HCEC 1CT (cell line): ENCODE results near the gene ABLIM2.

Experiments
- DNase-seq: peaks from one replicate; pipeline ENCODE4 v3.0.0-alpha.2; 2017

Gene ABLIM2

DNA sequence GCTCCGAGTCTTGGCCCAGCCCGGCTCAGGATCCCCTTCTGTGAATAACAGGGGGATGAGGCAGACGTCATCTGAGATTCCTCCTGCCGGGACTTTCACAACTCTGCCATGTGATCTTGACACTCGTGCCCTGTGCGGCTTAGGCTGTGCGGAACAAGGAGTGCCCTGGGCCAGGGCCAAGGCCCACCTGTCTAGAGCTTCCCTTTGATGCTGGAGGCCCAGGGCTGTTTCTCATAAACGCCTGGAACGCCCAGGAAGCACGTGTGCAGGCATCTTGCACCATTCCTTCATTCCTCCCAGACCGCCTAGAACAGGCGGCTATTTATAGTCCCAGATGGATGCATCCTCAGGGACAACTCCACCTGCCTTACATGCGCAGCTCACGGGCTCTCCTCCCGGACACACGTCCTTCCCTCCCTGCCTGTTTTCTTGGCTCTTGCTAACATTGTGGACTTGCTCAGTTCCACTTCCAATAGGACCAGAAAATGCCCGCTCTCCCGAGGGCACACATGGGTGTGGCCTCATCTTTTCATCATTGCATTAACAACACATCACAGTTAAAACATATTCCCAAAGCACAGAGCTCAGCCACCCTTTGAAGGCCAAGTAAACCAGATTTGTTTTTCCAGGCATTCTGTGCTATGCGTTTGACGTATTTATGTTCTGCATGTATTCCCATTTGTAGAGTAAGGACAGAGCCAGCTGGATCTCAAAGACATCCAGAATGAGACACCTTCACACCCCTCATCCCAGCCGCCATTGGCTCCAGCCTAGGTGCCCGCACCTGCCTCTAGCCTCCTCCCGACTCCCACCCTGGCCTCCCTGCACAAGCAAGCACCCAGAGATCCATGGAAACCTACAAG is 57.2 kb downstream of the ABLIM2 start:
- no peak for DNase-seq

DNA sequence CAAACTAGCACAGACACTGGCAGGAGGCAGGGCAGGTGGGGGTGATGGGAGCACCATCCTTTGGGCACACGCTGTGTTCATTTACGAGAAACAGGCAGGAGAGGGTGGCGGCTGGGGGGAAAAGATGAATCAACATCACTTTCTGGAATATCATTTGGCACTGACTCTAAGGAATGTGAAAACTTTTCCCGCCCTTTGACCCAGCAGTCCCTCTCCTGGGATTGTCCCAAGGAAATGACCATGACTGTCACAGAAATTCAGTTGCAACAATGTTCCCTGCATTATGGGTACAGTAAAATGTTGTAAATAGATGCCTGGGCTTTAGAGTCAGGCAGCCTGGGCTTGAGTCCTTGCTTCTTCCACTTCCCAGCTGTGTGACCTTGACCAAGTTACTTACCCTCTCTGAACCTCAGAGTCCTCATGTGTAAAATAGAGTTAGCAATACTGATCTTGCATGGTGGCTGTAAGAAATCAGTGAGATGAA is 58.6 kb downstream of the ABLIM2 start:
- DNase-seq = no peak

- no peak for DNase-seq
Observed at GRCh38 chr4:8098506-8098905, 60.1 kb downstream of the ABLIM2 start.

- DNase-seq = no peak
Observed at GRCh38 chr4:8097721-8098345, 60.8 kb downstream of the ABLIM2 start.

GRCh38 chr4:8097141-8097541 is 61.5 kb downstream of the ABLIM2 start:
- no peak for DNase-seq

GRCh38 chr4:8096690-8097061 is 61.9 kb downstream of the ABLIM2 start:
- no peak for DNase-seq

GRCh38 chr4:8095956-8096689 is 62.5 kb downstream of the ABLIM2 start:
- DNase-seq = no peak

DNA sequence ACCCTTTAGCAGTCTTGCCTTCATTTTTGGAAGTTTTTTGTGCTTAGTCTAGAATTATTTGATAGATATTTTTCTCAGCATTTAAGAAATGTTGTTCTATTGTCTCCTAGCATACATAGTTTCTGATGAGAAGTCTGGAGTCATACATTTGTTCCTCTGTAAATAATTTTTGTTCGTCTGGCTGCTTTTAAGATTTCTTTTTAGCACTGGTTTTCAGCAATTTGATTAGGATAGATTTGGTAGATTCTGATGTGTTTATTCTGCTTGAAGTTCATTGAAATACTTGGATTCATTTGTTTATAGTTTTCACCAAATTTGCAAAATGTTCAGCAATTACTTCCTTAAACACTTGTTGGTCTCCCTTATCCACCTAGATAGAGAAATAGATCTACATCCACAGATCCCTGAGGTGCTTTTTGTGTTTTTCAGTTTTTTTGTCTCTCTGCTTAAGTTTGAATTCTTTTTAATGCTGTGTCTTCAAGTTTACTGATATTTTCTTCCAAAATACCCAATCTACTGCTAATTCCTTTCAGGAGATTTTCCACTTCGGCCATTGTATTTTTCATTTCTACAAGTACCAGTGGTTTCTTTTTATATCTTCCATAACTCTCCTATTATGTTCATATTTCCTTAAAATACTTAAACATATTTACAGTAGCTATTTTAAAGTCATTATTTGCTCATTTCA is 64.9 kb downstream of the ABLIM2 start:
- DNase-seq = no peak

DNA sequence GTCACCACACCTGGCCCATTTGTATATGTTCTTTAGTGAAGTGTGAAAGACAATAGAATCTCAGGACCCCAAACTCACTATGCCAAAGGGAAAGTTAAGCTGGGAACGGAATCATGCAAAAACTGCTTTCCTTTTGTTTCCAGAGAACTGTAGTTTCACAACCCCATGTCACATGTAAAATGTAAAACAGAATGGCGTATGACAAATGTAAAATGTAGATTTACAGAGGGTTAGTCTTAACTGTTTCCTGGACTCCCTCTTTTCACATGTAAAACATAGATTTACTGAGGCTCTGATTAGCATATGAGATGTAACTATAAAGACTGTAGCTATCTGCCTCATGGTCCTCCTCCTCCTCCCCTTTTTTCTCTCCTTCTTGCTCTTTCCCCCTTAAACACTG is 66.3 kb downstream of the ABLIM2 start:
- no peak for DNase-seq

DNA sequence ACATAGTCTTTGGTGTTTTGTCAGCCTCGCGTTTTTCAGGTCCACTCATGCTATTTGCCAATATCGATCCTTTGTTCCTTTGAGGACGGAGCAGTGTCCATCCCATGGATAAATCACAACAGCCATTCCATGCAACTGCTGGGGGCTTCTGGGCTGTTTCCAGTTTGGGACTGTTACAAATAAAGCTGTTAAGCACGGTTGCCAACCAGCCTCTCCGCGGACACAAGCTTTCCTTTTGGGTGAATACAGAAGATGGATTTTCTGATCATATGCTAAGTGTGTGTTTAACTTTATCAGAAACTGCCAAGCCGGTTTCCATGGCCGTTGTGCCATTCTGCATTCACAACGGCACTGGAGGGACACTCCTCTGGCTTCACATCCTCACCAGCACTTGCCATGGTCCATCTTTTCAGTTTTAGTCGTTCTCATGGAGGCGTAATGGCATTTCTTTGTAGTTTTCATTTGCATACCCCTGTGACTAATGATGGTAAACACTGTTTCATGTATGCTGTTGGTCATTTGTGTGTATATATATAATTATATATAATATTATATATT is 67.8 kb downstream of the ABLIM2 start:
- DNase-seq = no peak

DNA sequence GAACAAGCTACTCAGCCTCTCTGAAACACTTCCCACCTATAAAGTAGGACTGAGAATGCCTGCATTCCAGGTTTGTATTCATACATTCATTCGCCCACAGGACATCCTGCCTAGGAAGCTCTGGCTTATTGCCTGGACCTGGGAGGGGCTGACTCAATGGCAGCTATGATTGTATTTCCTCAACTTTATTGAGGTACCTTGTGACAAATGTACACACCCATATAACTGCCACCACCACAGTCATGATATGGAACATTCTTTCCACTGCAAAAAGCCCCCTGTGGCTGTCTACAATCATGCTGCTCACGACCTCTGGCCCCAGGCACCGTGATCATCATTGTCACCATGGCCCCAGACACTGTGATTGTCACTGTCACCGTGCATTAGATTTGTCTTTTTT is 68.3 kb downstream of the ABLIM2 start:
- DNase-seq = peak; percentile 1

GRCh38 chr4:8089862-8090261 is 68.8 kb downstream of the ABLIM2 start:
- DNase-seq = no peak

- DNase-seq = no peak
Observed at GRCh38 chr4:8088966-8089491, 69.6 kb downstream of the ABLIM2 start.

GRCh38 chr4:8087921-8088495 is 70.6 kb downstream of the ABLIM2 start:
- no peak for DNase-seq

DNA sequence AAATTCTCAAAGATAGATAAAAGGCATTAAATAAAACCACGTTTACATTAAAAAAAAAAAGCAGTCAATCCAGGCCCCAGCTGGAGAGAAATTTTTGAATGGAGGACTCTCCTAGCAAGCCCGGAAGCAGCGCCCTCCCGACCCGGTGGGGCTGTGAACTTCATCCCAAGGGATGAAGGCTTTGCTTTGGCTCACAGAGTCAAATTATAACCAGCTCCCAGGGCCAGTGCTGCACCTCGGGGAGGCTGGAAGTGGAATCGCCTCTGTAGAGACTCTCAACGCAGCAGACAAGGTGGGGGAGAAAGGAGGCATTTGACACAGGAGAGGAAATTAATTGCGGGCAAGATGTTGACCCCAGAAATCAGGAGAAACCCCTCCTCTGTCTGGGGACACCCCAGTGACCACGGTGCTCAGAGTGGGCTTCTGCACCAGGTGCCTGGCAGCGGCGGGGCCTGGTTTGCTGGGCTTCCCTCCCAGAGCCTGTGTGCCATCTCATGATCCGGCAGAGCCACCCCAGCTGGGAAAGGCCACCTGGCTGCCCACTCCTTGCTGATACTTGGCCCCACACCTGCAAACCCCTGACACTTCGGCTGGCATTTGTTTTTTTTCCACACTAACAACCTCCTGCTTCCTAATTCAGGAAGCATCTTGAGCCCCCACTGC is 71.7 kb downstream of the ABLIM2 start:
- DNase-seq = no peak

DNA sequence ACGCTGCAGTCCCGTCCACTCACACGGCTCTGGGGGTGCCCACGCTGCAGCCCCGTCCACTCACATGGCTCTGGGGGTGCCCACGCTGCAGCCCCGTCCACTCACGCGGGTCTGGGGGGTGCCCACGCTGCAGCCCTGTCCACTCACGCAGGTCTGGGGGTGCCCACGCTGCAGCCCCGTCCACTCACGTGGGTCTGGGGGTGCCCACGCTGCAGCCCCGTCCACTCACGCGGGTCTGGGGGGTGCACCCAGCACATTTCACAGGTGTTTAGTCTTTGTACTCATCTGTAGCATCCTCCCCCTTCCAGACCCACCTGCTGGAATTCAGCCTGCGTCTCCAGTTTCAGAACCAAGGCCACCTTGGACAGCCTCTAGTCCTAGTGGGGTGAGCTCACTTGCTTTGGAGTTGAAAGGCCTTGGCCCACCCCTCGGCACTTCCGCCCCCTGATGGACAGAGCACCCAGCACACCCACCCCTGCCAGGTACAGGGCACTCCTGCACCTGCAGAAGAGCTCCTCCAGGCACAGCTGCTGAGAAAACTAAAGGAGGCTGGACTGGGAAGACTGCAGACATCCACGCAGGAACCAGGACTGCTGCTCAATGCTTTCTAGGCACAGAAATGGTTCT is 73.0 kb downstream of the ABLIM2 start:
- DNase-seq = no peak

DNA sequence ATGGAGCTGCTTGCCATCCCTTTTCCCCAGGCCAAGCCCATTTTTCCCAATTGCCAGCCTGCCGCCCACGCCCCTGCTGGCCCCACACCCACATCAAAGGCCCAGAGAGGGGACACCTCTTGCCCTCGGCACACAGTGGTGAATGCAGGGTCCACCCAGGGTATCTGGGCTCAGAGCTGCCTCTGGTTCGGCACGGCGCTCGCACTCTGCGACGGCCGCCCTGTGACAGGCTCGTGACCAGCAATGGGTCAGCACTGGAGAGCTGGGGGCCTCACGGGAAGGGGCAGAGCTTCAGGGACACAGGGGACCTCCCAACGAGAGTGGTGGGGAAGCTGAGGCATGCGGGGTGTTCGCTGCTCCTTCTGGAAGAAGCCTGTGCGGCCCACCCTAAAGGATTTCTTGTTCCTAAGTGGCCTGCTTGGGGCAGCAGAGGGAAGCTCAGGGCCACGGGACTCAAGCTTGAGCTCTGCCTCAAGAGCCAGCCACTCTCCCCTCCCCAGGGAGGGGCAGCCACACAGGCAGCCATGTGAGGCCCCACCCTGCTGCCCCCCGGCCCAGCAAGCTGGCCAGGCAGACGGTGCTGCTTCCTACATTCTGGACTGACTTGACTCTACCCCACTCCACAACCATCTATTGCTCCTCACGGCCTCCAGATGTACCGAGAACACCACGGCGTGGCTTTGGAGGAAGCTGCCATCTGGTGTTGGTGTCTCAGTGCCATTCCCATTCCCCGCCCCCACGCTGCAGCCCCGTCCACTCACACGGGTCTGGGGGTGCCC is 73.7 kb downstream of the ABLIM2 start:
- no peak for DNase-seq

DNA sequence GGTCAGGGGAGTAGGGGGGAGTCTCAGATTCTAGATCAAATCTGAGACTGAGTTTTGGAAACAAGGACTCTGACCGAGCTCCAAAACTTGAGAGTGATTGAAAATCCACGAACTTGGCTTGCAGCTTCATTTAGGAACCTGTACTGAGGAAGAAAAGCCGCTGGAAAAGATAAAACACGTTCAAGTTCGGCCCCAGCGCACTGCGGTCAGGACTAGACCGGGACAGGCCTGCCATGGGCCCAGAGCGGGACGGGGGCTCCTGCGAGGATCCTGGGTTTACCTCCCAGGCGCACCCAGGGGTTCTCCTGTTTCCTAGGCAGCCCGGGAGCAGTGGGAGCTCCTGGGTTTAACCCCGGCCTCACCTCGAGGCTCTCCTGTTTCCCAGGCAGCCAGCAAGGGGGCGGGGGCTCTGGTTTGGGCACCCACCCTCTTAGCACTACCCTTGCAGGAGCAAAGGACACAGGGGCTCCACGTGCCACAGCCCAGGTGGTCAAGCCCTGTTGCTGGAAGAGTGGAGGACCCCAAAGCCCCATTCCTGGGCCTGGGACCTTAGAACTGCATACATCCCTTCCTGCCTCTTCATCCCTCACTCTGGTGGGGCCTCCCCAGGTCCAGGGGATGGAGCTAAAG is 74.5 kb downstream of the ABLIM2 start:
- DNase-seq = no peak

GRCh38 chr4:8083086-8083825 is 75.4 kb downstream of the ABLIM2 start:
- DNase-seq = no peak
